PC-9 (cell line): ENCODE data around the gene SNX9.

Source experiments
- EZH2 ChIP-seq: fragments of 200-600 bp; sonication (generic); IDR thresholded peaks from 2 replicates; pipeline ENCODE4 v1.8.0; 2017; ENCODE audit warnings: antibody characterized with exemption, low read depth
- TF ChIP-seq, protein P1 (sequence below): fragments of 200-600 bp; sonication (generic); conservative IDR thresholded peaks from 2 replicates; pipeline ENCODE4 v1.6.1; 2017; ENCODE audit warnings: mixed run types, antibody characterized with exemption, mild to moderate bottlenecking, moderate library complexity

DNA sequence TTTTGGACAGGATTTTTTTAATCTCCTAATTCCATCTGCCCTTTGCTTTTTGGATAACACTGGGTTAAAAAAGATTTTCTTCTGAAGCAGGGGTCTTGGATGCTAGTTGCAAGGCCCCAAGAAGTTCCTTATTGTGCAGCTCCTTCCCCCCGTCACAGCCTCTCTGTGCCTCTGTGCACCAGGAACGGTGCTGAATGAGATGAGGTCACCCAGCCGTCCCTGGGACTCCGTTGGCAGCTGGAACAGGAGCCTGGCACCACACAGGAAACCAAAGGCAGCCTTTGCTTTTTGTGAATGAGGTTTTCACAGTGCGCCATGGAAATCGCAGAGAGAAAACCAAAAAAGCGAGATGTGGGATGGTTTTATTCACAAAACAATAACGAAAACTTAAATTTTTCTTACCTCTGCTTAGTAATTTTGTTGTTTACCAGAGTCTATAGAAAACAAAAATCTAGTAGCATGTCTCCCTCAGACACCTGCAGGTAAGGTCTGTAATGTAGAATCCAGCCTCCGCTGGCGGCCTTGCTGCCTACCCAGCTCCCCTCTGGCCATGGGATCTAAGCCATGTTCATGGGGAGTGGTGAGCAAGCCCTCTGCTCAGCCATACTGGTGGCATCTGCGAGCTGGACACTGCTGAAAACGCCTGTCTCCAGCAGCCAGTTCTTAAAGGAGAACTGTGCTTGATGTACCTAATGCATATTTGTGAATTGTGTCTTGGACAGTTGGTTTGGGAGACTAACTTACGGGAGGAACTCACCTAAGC, 118.2 kb downstream of the SNX9 start:
- TF ChIP-seq, protein P1, sequence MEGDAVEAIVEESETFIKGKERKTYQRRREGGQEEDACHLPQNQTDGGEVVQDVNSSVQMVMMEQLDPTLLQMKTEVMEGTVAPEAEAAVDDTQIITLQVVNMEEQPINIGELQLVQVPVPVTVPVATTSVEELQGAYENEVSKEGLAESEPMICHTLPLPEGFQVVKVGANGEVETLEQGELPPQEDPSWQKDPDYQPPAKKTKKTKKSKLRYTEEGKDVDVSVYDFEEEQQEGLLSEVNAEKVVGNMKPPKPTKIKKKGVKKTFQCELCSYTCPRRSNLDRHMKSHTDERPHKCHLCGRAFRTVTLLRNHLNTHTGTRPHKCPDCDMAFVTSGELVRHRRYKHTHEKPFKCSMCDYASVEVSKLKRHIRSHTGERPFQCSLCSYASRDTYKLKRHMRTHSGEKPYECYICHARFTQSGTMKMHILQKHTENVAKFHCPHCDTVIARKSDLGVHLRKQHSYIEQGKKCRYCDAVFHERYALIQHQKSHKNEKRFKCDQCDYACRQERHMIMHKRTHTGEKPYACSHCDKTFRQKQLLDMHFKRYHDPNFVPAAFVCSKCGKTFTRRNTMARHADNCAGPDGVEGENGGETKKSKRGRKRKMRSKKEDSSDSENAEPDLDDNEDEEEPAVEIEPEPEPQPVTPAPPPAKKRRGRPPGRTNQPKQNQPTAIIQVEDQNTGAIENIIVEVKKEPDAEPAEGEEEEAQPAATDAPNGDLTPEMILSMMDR, result no peak
- TF ChIP-seq EZH2, result no peak
